ENCODE results near the gene SETBP1.

GRCh38 chr18:44954257-44954656 lies 273.6 kb downstream of the SETBP1 start:
- no peak for TF ChIP-seq CTCF (IDR thresholded peaks at IDR 0.05; ENCODE audit: low read depth, low read length)
- TF ChIP-seq MYC (IDR thresholded peaks at IDR 0.05; ENCODE audit: low read depth, low read length) = no peak
- TF ChIP-seq, protein P1, sequence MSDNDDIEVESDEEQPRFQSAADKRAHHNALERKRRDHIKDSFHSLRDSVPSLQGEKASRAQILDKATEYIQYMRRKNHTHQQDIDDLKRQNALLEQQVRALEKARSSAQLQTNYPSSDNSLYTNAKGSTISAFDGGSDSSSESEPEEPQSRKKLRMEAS (IDR thresholded peaks at IDR 0.05; ENCODE audit: low read depth, low read length) = no peak

Measured in NB4 (cell line).